Amygdala (tissue), 56 donors: ENCODE measurements around the gene GRIK4.

Experiments
- DNase-seq, 56 donors: peaks; one replicate each; lab custom pipeline; 2025; lab: John Stamatoyannopoulos, UW

The GRIK4 gene

DNA sequence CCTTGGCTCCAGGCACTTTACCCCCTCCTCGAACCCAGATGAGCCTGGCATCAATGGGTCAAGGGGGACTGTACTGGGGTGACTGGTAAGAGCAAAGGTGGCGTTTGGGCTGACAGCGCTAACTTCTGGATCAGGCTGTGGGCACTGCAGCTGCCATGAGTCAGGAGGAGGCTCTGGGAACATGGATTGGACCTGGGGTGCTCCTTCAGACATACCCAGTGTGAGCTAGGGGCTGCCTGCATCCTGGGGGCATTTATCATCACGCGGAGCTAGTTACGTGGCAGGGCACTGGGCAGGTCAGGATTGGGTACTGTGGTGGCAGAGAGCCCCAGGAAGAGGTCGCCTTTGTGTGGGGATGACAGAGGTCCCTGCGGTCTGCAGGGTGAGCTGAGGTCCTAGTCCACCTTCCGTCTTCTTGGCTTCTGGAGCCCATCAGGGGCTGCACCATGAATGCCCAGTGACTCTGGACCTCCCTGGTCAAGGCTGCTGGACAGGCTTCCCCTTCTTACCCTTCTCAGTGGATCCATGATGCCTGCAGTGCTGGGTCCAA is 13.1 kb downstream of the GRIK4 start:
- DNase-seq = no peak

DNA sequence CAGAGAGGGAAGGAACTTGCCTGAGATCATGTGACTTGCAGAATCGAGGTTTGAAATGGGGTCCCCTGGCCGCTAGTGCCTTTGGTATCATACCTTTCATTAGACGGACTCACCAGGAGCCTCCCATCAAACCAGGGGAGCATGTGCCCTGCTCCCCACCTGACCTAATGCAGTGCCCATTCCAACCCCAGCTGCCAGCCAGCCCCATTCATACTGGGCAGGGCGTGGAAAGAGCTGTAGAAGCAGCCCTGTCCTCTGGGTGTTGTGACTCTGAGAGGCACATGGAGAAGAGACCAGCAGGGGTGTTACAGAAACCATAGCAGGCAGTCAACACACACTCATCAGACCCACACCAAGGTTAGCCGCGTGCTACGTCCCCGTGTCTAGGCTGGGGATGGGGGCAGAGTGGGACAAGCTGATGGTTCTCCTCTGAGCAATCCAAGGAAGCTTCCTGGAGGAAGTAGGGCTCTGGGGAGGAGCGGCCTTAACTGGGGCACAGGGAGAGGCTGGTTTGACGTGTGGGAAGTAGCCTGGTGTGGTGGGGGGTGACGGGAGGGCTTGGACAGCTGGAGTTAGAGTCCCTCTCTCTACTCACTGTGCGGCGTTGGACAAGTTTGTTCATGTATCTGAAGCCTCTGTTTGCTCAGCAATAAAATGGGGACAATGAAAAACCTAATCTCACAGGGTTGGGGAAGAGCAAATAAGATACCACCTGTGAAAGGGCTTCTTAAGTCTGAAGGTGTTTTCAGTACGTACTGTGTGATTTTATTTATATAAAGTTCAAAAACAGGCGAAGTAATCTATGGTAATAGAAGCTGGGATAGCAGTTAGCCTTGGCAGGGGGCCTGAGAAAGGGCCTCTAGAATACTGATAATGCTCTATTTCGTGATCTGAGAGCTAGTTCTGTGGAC is 14.0 kb downstream of the GRIK4 start:
- DNase-seq = no peak

DNA sequence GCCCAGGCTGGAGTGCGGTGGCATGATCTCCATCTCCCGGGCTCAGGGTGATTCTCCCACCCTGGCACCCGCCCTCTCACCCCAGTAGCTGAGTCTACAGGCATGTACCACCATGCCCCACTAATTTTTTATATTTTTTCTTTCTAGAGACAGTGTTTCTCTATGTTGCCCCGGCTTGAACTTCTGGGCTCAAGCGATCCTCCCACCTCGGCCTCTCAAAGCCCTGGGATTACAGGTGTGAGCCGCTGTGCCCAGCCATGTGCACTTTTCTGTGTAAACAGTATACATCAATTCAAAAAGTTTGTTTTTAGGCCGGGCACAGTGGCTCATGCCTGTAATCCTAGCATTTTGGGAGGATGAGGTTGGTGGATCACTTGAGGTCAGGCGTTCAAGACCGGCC is 14.7 kb downstream of the GRIK4 start:
- DNase-seq = no peak

DNA sequence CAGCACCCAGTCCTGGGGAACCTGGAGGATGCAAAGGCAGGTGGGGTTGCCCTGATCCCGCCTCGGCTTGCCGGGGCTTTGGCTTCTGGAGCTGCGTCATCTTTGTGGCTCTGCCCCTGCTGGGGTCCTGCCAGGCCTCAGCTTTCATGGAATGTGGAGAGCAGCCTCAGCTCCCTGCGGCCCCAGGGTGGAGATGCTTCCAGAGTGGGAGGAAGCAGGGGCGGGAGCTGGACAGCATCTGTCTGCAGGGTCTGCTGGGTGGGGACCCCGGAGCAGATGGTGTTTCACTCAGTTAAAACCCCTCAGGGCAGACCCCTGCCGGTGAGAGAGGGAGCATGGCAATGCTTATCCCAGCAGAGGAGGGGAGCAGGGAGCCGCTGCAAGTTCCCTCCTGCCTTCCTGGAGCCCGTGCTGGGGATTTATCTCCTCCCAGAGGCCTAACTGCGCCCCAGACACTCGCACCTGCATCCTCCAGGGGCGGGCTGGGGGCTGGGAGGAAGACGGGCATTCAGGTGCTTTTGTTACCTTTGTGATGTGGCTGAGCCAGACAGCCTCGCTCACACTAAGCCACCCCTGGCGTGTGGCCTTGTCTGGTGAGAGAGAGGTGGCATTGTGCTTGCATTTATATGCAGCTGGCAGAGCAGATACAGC is 15.7 kb downstream of the GRIK4 start:
- no peak for DNase-seq

DNA sequence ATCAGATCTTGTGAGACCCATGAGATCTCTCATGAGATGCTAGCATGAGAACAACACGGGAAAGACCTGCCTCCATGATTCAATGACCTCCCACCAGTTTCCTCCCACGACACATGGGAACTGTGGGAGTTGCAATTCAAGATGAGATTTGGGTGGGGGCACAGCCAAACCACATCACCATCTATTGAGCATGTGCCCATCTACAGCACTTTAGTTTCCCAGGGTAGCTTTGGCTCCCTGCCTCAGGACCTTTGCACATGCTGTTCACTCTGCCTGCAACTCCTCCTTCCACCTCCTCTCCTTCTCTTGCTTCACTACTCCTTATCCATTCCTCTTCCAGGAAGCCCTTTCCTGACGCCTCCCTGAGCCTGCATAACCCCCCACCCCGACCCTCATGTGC is 17.2 kb downstream of the GRIK4 start:
- no peak for DNase-seq

DNA sequence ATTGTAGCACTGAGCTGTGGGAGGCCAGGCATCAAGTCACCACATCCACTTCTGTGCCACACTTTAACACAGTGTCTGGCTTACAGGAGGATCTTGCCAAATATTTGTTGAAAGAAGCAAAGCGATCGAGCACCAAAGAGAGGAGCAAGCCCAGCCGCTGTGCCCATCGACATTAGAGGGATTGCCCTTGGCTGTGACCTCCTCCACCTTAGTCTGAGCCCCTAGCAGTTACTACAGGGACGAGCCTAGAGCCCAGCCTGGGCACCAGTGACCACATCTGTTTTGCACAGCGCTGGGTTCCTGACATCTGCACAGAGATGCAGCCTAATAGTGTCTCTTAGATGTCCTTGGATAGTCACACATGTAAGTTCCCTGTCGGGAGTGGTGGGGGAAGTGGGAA is 17.7 kb downstream of the GRIK4 start:
- no peak for DNase-seq

DNA sequence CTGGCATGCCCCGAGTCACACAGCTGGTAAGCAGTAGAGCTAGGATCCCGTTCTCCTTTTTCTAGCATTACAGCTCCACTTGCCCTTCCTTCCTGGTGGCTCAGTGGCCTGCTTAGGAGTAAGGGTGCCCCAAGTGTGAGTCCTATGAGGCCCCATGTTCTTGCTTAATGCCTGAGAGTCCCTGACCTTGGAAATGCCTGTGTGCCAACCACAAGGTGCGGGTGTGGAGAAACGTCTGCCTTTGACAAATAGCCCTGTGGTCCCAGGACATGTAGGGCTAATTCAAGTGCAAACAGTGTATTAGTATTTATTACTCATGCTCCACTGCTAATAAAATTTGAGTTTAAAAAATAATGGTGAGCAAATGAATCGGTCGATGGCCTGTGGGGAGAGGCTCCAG is 18.4 kb downstream of the GRIK4 start:
- DNase-seq = no peak

DNA sequence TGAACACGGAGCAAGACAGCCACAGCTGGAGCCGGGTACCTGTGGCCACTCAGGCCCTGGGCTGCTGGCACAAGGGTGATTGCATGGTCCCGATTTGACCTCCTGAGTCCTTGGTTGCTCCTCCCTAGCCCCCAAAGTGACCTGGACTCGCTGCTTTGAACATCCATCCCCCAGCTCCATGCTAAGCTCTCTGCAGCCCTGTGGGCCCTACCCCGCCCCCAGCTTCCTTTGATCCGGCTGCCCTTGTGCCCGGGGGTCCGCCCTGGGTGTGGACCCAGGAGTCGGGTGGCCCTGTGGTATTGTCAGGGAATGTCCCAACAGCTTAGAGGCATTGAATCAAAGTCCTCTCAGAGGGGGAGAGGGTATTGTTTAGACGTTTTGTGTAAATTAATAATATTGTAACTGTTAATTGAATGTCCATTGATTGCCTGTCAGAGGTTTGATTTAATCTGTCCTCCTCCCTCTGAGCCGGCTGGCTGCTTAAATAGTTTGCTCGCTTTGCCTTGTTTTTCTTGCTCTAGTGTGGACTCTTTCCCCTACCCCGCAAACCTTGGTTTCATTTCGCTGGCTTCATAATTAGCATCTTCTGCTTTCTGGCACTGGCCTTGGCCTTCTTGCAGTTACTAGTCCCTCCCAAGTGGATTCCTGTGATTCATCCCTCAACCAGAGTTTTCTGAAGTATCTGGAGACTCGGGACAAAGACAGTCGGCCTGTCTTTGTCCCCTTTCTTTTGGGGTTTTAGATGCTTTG is 20.7 kb downstream of the GRIK4 start:
- no peak for DNase-seq

DNA sequence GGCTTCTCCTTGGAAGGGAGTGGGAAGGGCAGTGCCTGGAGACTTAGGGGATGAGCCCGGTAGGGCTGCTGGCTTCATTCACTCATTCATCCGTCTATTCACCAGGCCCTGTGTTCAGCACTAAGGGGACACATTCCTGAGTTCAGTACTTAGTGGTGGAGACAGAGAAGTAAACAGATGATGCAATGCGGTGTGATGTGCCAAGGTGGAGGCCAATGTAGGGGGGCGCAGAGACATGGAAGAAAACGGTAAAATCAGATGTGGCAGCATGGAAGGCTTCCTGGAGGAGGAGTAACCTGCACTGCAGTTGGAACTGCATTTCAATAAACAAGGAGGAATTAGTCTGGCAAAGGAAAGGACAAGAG is 21.3 kb downstream of the GRIK4 start:
- no peak for DNase-seq

DNA sequence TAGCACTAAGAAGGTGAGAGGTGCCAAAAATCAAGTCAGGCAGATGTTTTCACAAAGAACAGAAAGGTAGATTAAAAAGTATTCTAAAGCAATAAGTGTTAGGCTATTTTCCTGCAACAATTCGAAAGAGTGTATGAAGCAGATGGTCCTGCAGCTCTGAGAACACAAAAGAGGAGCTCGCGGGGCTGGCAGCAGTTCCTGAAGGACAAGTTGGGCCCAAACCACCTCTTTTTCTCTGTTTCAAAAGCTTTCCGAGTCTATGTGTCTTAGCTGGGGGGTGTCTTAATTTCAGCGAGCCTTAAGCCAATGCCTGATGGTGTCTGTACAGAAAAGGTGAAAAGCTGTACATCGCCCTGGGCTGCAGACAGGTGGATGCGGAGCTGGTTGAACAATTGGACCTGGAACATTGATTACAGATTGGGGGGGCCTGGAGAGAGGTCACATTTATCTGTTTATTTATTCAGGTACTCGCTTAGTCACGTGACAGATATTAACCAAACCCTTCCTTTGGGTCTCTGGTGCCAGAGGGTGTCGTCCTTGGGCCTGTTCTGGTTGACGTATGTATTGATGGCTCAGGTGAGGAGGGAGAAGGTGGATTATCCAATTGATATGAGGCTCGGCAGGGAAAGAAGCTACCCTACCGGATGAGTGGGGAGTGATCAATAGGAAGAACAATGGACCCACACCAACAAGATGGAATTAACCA is 24.7 kb downstream of the GRIK4 start:
- no peak for DNase-seq

DNA sequence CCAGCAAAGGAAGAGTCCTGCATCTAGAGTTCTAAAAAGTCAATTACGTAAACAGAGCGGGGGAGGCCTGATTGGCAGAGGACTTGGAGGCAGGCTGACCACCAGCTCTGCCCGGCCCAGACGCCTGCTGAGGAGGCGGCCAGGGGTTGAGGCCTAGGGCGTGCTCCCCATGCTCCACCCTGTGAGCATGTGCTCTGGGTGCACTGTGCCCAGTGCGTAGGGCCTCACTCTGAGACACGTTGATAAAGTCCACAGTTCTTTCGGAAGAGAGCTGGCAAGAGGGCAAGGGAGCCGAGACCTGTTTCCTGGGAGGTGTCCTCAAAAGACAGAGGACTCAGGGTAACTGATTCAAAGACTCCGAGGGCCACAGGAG is 25.2 kb downstream of the GRIK4 start:
- no peak for DNase-seq

DNA sequence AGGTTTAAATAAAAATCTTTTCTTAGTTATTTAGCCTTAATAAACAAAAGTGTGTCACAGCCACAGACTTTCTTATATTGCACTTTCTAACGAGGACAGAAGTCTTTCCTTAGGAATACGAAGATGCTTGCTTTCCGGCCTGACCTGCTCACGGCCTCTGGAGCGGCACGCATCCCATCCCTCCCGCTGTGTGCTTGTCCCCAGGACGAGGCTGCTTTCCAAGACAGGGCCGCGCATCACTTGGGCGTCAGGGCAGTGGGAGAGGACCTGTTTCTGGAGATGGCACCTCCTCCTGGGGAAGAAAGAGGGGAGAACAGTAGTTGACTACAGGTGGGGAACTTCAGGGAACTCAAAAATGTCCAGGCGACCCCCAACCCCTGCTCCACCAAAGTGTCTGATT is 26.4 kb downstream of the GRIK4 start:
- no peak for DNase-seq

DNA sequence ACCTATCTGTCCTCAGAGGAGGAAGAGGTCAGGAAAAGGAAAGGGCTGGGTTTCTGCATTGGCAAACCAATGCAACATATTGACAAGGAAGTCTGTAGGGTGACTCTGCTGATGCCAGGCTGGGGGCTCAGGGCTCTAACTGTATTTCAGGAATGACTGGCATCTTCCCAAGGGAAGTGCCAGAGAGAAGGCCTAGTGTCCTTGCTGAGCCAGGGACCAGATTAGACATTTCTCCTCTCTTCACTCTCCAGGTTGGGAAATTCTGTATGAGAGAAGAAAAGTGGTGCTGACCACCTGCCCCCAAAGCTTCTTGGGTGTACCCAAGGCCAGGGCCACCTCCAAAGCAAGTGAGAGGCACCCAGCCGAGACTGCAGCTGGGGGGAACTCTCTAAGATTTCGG is 27.2 kb downstream of the GRIK4 start:
- DNase-seq = no peak

DNA sequence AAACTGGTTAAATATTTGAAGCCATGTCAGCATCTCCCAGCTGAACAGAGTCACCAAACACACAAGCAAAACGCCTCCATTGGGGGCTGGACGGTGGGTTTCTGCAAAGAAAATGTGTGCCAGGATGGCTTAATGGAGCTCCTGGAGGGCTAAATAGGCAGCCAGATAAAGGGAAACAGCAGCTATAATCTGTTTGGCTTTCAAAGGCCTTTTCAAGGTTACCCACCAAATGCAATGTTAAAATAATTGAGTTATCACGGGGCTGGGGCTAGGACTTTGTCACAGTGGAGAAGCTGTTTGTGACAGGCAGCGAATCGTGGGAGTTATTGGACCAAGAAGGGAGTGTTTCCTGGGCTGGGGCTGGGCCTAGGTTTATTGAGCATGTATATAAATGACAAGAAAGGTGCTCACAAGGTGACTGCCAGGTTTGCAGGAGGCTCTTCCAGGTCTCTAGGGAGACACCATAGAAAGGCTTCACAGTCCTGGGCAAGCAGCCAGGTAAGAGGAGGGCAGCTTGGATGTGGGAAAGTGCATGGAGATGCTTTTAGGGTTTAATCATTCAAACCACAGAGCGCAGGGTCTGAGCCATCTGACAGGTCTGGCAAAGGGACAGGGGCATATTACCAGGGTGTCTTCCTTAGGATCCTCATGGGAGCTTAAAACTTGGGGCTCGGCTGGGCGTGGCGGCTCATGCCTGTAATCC is 28.3 kb downstream of the GRIK4 start:
- no peak for DNase-seq

DNA sequence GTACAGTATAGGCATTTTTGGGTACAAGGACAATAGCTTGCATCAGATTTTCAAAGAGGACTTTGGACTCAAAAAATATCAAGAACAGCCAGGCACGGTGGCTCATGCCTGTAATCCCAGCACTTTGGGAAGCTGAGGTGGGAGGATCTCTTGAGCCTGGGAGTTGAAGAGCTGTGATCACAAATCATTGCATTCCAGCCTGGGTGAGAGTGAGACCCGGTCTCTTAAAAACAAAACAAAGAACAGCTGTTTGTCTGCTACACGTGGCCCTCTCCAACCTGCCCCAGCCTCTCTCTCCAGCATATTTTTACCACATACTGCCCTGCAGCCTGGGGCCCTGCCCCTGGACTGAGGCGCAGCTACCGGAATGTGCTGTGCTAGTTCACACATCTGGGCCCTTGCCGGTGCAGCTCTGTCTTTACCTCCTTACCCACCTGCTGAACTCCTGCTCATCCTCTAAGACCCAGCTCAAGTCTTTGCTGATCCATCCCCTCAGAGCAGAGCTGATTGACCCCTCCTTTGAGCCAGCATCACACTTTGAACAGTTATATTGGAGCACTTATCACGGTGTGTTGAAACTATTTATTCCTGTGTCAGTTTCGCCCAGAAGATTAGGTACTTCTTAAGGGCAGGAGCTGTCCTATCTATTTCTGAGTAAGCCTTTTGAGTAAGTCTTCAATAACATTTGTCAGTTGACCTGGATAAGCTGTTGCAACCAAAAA is 29.4 kb downstream of the GRIK4 start:
- no peak for DNase-seq

DNA sequence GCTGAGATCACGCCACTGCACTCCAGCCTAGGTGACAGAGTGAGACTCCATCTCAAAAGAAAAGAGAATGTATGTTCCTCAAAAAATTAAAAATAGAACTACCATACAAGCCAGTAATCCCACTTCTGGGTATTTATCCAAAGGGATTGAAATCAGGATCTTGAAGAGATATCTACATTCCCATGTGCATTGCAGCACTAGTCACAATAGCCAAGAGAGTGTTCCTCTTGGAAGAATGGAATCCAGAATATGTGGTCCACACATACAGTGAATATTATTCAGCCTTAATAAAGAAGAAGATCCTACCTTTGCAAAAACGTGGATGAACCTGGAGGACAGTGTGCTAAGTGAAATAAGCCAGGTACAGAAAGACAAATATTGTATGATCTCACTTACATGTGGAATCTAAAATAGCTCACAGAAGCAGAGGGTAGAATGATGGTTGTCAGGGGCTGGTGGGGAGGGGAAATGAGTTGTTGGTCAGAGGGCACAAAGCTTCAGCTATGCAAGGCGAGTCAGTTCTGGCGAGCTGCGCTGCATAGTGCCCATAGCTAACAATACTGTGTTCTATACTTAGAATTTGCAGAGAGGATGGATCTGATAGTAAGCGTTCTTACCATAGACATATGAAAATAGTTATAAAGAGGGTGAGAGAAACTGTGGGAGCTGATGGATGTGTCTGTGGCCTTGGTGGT is 32.1 kb downstream of the GRIK4 start:
- no peak for DNase-seq

DNA sequence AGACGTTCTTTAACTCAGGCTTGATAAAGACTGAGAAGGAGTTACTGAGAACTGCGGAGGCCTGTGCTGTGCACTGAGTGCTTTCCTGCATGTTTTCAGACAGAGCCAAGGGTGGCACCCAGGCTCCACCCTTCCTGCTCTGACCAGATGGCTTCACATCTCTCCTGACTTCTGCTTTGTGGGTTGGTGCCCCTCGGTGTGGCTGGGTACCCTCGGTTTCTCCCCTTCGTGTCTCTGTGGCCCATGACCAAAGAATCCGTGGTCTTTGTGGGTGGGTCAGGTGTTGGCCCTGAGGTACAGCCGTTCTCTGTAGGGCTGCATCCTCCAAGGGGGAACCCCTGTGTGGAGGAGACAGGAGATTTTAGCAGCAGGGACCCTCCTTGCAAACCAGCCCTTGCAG is 34.3 kb downstream of the GRIK4 start:
- no peak for DNase-seq

DNA sequence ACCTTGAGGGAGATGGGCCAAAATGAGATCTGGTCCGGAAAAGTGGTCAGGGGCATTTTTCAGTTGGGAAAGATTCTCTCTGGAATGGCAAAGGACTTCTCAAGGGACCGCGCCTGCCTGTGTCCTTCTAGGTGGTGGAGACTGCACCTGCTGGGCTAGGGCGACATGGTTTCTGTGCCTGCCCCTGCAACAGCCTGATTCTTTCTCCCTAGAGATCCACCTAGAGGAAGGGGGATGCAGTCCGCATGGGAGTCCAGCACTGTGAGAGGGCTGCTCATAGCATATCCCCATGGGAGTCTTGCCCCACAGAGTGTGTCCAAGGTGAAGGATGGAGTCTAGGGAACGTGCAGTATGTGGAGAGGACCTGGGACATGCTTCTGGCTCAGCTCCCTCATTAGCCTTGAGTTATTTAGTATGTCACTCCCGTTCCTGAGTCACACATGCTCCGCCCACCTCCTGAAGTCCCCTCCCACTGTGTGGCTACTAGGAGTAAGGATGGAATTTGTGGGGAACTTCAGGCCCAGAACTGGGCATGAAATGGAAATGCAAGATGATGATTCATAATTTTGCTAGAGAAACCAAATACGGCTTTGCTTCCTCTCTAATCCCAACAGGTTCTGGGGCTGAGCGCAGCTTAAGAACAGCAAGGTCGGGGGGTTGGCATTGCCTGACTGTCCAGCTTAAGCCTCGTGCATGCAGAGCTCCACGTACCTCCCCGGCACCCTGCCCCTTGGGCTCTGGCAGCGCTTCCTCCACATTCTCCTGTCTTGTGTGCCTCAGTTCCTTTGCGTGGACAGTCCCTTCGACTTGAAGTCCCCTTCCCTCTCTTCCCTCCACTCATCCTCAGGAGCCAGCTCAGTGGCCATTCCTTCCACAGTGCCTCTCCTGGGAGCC is 35.0 kb downstream of the GRIK4 start:
- peak in 12 of 56 donors; percentile 10 to 56 (median 26) for DNase-seq
